ENCODE measurements around the gene HBP1.

- TF ChIP-seq CTCF (IDR thresholded peaks at IDR 0.05; ENCODE audit: insufficient read depth, low read length, poor library complexity, severe bottlenecking), result no peak
- TF ChIP-seq EZH2phosphoT487 (conservative IDR thresholded peaks at IDR 0.05; ENCODE audit: low read length), result no peak
Measured at GRCh38 chr7:107206706-107207105, 37.9 kb downstream of the HBP1 start.

All from SU-DHL-6 (cell line).